K562 (cell line): ENCODE data around the gene TRPV5. TPM values are rescaled to one million over a fixed set of nuclear protein-coding genes. Genes with fewer than 3 reads are reported as not detected.

Experiments used
- CBFA2T3 ChIP-seq: fragments of 450-650 bp; IDR thresholded peaks from 2 replicates; pipeline ENCODE4 v1.6.1; 2017
- FOXM1 ChIP-seq, 2 experiments: fragments of 450-650 bp in 1 of 2; sonication (generic) in 1 of 2; formaldehyde crosslinking in 1 of 2; IDR thresholded peaks; 2 replicates each; pipeline versions ENCODE4 v1.6.1 to v1.9.0; 2017 to 2022; ENCODE audit warnings: low read depth in 2 of 2, mild to moderate bottlenecking in 2 of 2, missing genetic modification reagents in 1 of 2, moderate library complexity in 1 of 2
- GMEB1 ChIP-seq: fragments of 250-450 bp; sonication (Bioruptor Pico); IDR thresholded peaks from 2 replicates; pipeline ENCODE4 v1.4.0; 2020; ENCODE audit warnings: mild to moderate bottlenecking
- PTBP1 ChIP-seq: fragments of 200-400 bp; formaldehyde crosslinking; IDR thresholded peaks from 2 replicates; pipeline ENCODE4 v1.6.1; 2017; ENCODE audit warnings: low read depth, low read length
- SFPQ ChIP-seq: fragments of 200-400 bp; formaldehyde crosslinking; IDR thresholded peaks from 2 replicates; pipeline ENCODE4 v1.6.1; 2017; ENCODE audit warnings: mild to moderate bottlenecking, low read depth, low read length, moderate library complexity
- SOX6 ChIP-seq: fragments of 450-650 bp; IDR thresholded peaks from 2 replicates; pipeline ENCODE4 v1.6.1; 2014; ENCODE audit warnings: mild to moderate bottlenecking
- TAF9B ChIP-seq: fragments of 450-650 bp; IDR thresholded peaks from 2 replicates; pipeline ENCODE4 v1.6.1; 2018; ENCODE audit warnings: mild to moderate bottlenecking; ENCODE audit not compliant: partially characterized antibody
- TCF3 ChIP-seq: sonication (generic); formaldehyde crosslinking; IDR thresholded peaks from 2 replicates; pipeline ENCODE4 v1.4.0; 2020; ENCODE audit warnings: mild to moderate bottlenecking, missing genetic modification reagents
- ZC3H8 ChIP-seq: fragments of 450-650 bp; IDR thresholded peaks from 2 replicates; pipeline ENCODE4 v1.6.1; 2017
- ZNF408 ChIP-seq: fragments of 250-450 bp; sonication (Bioruptor Pico); IDR thresholded peaks from 2 replicates; pipeline ENCODE4 v1.4.0; 2020; ENCODE audit warnings: low read depth, mild to moderate bottlenecking, moderate library complexity
- ZNF644 ChIP-seq: fragments of 200-800 bp; sonication (Bioruptor generic); IDR thresholded peaks from 2 replicates; pipeline ENCODE4 v1.6.1; 2016; ENCODE audit warnings: low read depth, missing genetic modification characterization, missing compliant biosample characterization
- ZNF707 ChIP-seq: fragments of 250-450 bp; sonication (Bioruptor Pico); conservative IDR thresholded peaks from 2 replicates; pipeline ENCODE4 v1.8.0; 2022; ENCODE audit warnings: inconsistent platforms, mild to moderate bottlenecking, moderate library complexity
- polyA plus RNA-seq, 8 experiments: library from polyadenylated mRNA; depleted of rRNA in 4 of 8; stranded (reverse) in 5 of 8; unstranded in 3 of 8; fragments of >200 nt; fragmentation: Nextera tagmentation in 2 of 8; fragmentation: Illumina TruSeq in 1 of 8; extraction: Ambion mirVana in 2 of 8; extraction: Trizol in 1 of 8; gene quantifications; 2 replicates each; pipeline versions ENCODE4 v1.2.1 to v1.2.3, GENCODE V29; 2011 to 2014; ENCODE audit warnings: inconsistent platforms in 1 of 8, missing spikeins in 1 of 8
- total RNA-seq, 7 experiments: library from RNA; depleted of rRNA in 6 of 7; stranded (reverse); fragments of >200 nt in 6 of 7; fragmentation: Illumina TruSeq in 2 of 7; extraction: Trizol in 2 of 7; gene quantifications; 2 replicates each; pipeline versions ENCODE4 v1.2.1 to v1.2.3, GENCODE V29; 2011 to 2021; ENCODE audit warnings: low replicate concordance in 1 of 7
- TF ChIP-seq, protein P1 (sequence below): fragments of 250-450 bp; sonication (Bioruptor Pico); IDR thresholded peaks from 2 replicates; pipeline ENCODE4 v1.4.0; 2020; ENCODE audit warnings: mild to moderate bottlenecking, moderate library complexity
- TF ChIP-seq, protein P2 (sequence below): sonication (generic); formaldehyde crosslinking; IDR thresholded peaks from 2 replicates; pipeline ENCODE4 v1.8.1; 2022; ENCODE audit warnings: missing genetic modification reagents
- TF ChIP-seq, protein P3 (sequence below): fragments of 150-350 bp; IDR thresholded peaks from 2 replicates; pipeline ENCODE4 v1.6.1; 2014; ENCODE audit warnings: low read depth, mild to moderate bottlenecking, low read length, borderline replicate concordance

Gene TRPV5
- total and polyA plus RNA-seq, 9 of the 15 experiments (the other 6 are each of a cell fraction or from before 2014, with no cell fraction given): not detected

GRCh38 chr7:142964502-142965246 lies 31.1 kb upstream of the TRPV5 start (continued):
- TF ChIP-seq, protein P1, sequence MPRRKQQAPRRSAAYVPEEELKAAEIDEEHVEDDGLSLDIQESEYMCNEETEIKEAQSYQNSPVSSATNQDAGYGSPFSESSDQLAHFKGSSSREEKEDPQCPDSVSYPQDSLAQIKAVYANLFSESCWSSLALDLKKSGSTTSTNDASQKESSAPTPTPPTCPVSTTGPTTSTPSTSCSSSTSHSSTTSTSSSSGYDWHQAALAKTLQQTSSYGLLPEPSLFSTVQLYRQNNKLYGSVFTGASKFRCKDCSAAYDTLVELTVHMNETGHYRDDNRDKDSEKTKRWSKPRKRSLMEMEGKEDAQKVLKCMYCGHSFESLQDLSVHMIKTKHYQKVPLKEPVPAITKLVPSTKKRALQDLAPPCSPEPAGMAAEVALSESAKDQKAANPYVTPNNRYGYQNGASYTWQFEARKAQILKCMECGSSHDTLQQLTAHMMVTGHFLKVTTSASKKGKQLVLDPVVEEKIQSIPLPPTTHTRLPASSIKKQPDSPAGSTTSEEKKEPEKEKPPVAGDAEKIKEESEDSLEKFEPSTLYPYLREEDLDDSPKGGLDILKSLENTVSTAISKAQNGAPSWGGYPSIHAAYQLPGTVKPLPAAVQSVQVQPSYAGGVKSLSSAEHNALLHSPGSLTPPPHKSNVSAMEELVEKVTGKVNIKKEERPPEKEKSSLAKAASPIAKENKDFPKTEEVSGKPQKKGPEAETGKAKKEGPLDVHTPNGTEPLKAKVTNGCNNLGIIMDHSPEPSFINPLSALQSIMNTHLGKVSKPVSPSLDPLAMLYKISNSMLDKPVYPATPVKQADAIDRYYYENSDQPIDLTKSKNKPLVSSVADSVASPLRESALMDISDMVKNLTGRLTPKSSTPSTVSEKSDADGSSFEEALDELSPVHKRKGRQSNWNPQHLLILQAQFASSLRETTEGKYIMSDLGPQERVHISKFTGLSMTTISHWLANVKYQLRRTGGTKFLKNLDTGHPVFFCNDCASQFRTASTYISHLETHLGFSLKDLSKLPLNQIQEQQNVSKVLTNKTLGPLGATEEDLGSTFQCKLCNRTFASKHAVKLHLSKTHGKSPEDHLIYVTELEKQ (CRISPR knock-in tag): no peak
- no peak for TF ChIP-seq SFPQ
- no peak for TF ChIP-seq PTBP1
- TF ChIP-seq ZC3H8: no peak
- no peak for TF ChIP-seq ZNF644 (tag)
- 0 out of 2 replicates have a peak, but pooled peaks have one; percentile 46 for TF ChIP-seq TCF3
- no peak for TF ChIP-seq GMEB1
- TF ChIP-seq, protein P2, sequence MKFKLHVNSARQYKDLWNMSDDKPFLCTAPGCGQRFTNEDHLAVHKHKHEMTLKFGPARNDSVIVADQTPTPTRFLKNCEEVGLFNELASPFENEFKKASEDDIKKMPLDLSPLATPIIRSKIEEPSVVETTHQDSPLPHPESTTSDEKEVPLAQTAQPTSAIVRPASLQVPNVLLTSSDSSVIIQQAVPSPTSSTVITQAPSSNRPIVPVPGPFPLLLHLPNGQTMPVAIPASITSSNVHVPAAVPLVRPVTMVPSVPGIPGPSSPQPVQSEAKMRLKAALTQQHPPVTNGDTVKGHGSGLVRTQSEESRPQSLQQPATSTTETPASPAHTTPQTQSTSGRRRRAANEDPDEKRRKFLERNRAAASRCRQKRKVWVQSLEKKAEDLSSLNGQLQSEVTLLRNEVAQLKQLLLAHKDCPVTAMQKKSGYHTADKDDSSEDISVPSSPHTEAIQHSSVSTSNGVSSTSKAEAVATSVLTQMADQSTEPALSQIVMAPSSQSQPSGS (CRISPR knock-in tag): no peak
- TF ChIP-seq SOX6: peak; percentile 49
- TF ChIP-seq ZNF707 (CRISPR knock-in tag): no peak
- peak; percentile 82 for TF ChIP-seq CBFA2T3
- TF ChIP-seq ZNF408 (CRISPR knock-in tag): no peak
- TF ChIP-seq, protein P3, sequence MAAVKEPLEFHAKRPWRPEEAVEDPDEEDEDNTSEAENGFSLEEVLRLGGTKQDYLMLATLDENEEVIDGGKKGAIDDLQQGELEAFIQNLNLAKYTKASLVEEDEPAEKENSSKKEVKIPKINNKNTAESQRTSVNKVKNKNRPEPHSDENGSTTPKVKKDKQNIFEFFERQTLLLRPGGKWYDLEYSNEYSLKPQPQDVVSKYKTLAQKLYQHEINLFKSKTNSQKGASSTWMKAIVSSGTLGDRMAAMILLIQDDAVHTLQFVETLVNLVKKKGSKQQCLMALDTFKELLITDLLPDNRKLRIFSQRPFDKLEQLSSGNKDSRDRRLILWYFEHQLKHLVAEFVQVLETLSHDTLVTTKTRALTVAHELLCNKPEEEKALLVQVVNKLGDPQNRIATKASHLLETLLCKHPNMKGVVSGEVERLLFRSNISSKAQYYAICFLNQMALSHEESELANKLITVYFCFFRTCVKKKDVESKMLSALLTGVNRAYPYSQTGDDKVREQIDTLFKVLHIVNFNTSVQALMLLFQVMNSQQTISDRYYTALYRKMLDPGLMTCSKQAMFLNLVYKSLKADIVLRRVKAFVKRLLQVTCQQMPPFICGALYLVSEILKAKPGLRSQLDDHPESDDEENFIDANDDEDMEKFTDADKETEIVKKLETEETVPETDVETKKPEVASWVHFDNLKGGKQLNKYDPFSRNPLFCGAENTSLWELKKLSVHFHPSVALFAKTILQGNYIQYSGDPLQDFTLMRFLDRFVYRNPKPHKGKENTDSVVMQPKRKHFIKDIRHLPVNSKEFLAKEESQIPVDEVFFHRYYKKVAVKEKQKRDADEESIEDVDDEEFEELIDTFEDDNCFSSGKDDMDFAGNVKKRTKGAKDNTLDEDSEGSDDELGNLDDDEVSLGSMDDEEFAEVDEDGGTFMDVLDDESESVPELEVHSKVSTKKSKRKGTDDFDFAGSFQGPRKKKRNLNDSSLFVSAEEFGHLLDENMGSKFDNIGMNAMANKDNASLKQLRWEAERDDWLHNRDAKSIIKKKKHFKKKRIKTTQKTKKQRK: no peak
- no peak for TF ChIP-seq FOXM1 (IDR thresholded peaks at IDR 0.05; ENCODE audit: low read depth)
- 0 out of 2 replicates have a peak, but pooled peaks have one; percentile 66 for TF ChIP-seq FOXM1 (CRISPR knock-in tag; IDR thresholded peaks at IDR 0.05; ENCODE audit: low read depth)
- peak; percentile 78 for TF ChIP-seq TAF9B
